Endothelial cell of umbilical vein (primary cell): ENCODE data around the gene MINDY4.

Source experiments
- EZH2 ChIP-seq: IDR thresholded peaks from 2 replicates; pipeline ENCODE4 v1.6.1; 2012; ENCODE audit warnings: borderline replicate concordance, low read depth, mild to moderate bottlenecking, moderate library complexity, low read length, inconsistent platforms; ENCODE audit not compliant: severe bottlenecking
- JUN ChIP-seq: IDR thresholded peaks from 2 replicates; pipeline ENCODE4 v1.6.1; 2011; ENCODE audit warnings: borderline replicate concordance, low read depth; ENCODE audit not compliant: insufficient read length, insufficient read depth
- MYC ChIP-seq: IDR thresholded peaks from one replicate; pipeline ENCODE4 v1.6.1; 2011; ENCODE audit warnings: mild to moderate bottlenecking, low read depth, low read length
- POLR2A ChIP-seq: IDR thresholded peaks from 2 replicates; pipeline ENCODE4 v1.6.1; 2012; ENCODE audit warnings: low read depth, mild to moderate bottlenecking, control low read depth, low read length
- POLR2AphosphoS5 ChIP-seq: IDR thresholded peaks from 2 replicates; pipeline ENCODE4 v1.6.1; 2012; ENCODE audit warnings: low read depth, mild to moderate bottlenecking, control low read depth, low read length, moderate library complexity; ENCODE audit not compliant: insufficient read depth
- TF ChIP-seq, protein P1 (sequence below), 2 donors: IDR thresholded peaks; 1 replicate in 1 of 2; 2 replicates in 1 of 2; pipeline ENCODE4 v1.5.1; 2011; ENCODE audit warnings: low read length in 2 of 2, mild to moderate bottlenecking in 2 of 2, moderate library complexity in 2 of 2, control low read depth in 1 of 2, inconsistent platforms in 1 of 2, low read depth in 1 of 2; ENCODE audit not compliant: insufficient read depth in 1 of 2; ENCODE audit errors: extremely low read depth in 1 of 2
- TF ChIP-seq, protein P2 (sequence below): IDR thresholded peaks from 2 replicates; pipeline ENCODE4 v1.6.1; 2011; ENCODE audit not compliant: insufficient read depth, insufficient read length

DNA sequence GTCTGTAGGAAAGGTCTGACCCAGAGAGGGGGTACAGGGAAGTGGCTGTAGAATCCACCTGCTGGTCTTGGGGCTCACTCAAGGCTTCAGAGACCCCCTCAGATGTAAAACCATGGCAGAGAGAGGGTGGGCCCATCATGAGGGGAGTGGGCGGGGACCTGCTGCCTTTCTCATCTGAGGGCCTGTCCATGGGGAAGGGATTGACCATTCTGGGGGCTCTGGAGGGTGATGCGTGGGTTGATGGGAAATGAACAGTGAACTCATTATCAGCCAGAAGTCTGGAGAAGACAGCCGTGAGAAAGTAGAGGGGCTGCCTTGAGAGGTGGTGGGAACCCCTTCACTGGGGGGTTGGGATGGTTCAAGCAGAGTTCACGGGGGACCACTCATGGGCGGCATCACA lies 66.8 kb downstream of the MINDY4 start:
- TF ChIP-seq, protein P1, sequence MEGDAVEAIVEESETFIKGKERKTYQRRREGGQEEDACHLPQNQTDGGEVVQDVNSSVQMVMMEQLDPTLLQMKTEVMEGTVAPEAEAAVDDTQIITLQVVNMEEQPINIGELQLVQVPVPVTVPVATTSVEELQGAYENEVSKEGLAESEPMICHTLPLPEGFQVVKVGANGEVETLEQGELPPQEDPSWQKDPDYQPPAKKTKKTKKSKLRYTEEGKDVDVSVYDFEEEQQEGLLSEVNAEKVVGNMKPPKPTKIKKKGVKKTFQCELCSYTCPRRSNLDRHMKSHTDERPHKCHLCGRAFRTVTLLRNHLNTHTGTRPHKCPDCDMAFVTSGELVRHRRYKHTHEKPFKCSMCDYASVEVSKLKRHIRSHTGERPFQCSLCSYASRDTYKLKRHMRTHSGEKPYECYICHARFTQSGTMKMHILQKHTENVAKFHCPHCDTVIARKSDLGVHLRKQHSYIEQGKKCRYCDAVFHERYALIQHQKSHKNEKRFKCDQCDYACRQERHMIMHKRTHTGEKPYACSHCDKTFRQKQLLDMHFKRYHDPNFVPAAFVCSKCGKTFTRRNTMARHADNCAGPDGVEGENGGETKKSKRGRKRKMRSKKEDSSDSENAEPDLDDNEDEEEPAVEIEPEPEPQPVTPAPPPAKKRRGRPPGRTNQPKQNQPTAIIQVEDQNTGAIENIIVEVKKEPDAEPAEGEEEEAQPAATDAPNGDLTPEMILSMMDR (IDR thresholded peaks at IDR 0.05; ENCODE audit: extremely low read depth in 1 of 2, insufficient read depth in 1 of 2, low read depth in 1 of 2, low read length in 2 of 2), result no peak
- TF ChIP-seq EZH2, result no peak
- TF ChIP-seq, protein P2, sequence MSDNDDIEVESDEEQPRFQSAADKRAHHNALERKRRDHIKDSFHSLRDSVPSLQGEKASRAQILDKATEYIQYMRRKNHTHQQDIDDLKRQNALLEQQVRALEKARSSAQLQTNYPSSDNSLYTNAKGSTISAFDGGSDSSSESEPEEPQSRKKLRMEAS, result no peak
- TF ChIP-seq POLR2A, result no peak
- TF ChIP-seq POLR2AphosphoS5, result no peak
- no peak for TF ChIP-seq JUN
- TF ChIP-seq MYC, result no peak
